Measurements from ENCODE around the gene DKK3.

DNA sequence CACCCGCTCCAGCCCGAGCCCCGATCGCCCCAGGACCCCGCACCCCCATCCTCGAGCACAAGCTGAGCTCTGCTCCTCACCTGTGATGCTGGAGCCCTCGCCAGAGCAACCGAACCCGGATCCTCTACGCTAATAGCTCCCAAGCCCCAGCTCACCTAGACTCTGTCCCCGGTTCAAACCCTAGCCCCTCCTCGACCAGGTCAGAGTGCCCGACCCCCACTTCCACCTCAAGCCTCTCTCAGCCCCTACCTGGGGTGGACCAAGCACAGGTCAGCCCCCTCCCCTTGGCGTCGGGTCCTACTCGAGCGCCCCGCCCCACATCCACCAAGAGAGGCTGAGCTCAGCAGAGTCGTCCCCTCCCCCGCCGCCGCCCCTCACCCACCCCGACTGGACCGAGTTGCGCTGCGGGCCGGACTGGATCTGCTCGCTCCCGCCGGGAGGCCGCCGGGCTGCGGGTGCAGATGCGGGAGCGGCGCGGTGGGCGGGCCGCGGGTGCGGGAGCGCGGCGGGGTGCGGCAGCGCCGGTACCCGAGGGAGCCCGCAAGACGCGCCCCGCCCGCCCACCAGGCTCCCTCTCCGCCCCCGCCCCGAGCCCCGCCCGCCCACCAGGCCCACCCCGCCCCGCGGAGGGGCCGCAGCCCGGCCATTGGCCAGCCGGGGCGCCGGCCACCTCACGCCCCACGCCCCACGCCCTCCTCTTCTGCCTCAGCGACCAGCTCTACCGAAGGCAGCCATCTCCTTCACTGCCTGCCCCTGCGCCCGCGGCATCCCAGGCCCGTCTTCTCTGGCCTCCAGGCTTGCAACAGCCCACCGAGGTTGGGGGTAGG is 577 bp upstream of the DKK3 start:
- peak; percentile 8; the same call in 1 of the 3 replicates for TF ChIP-seq SMC3 (IDR thresholded peaks at IDR 0.05)
- no peak for TF ChIP-seq CBX2 (IDR thresholded peaks at IDR 0.05; ENCODE audit: borderline replicate concordance, low read depth)
- no peak for TF ChIP-seq RCOR1 (IDR thresholded peaks at IDR 0.05; ENCODE audit: low read depth, low read length)
- no peak for TF ChIP-seq CTCF (IDR thresholded peaks at IDR 0.05)

All from A549 (cell line).